Limb (tissue), 2 donors: ENCODE measurements around the gene LIPT2.

ENCODE experiments used
- DNase-seq, 2 donors: peaks; one replicate each; pipeline ENCODE4 v3.0.0-alpha.2; 2016; ENCODE audit errors: extremely low spot score in 2 of 2

Gene LIPT2

GRCh38 chr11:74504100-74504691 is 10.7 kb upstream of the LIPT2 start:
- no peak for DNase-seq

GRCh38 chr11:74494916-74495315 is 1.4 kb upstream of the LIPT2 start:
- no peak for DNase-seq

GRCh38 chr11:74493791-74494630 is 487 bp upstream of the LIPT2 start:
- no peak for DNase-seq

GRCh38 chr11:74492084-74492483 is 1.4 kb downstream of the LIPT2 start:
- DNase-seq, result no peak

- no peak for DNase-seq
Observed at GRCh38 chr11:74490941-74491340, 2.6 kb downstream of the LIPT2 start.

- DNase-seq, result no peak
Observed at GRCh38 chr11:74487875-74488274, 5.6 kb downstream of the LIPT2 start.

GRCh38 chr11:74485868-74486267 is 7.7 kb downstream of the LIPT2 start:
- no peak for DNase-seq

GRCh38 chr11:74480688-74481417 is 12.7 kb downstream of the LIPT2 start:
- DNase-seq, result no peak

GRCh38 chr11:74479732-74480123 is 13.8 kb downstream of the LIPT2 start:
- no peak for DNase-seq

- DNase-seq, result no peak
Observed at GRCh38 chr11:74478877-74479731, 14.4 kb downstream of the LIPT2 start.

GRCh38 chr11:74476536-74476935 is 17.0 kb downstream of the LIPT2 start:
- DNase-seq, result no peak

GRCh38 chr11:74474316-74474715 is 19.2 kb downstream of the LIPT2 start:
- no peak for DNase-seq

GRCh38 chr11:74473382-74474173 is 19.9 kb downstream of the LIPT2 start:
- DNase-seq, result no peak

- DNase-seq, result no peak
Observed at GRCh38 chr11:74471668-74472429, 21.7 kb downstream of the LIPT2 start.

- no peak for DNase-seq
Observed at GRCh38 chr11:74471037-74471436, 22.5 kb downstream of the LIPT2 start.

- no peak for DNase-seq
Observed at GRCh38 chr11:74470526-74470925, 23.0 kb downstream of the LIPT2 start.

GRCh38 chr11:74468936-74469335 is 24.6 kb downstream of the LIPT2 start:
- no peak for DNase-seq

- no peak for DNase-seq
Observed at GRCh38 chr11:74468521-74468920, 25.0 kb downstream of the LIPT2 start.

- DNase-seq, result no peak
Observed at GRCh38 chr11:74468058-74468457, 25.5 kb downstream of the LIPT2 start.
